ENCODE data around the gene MDC1. TPM values are rescaled to one million over a fixed set of nuclear protein-coding genes. Genes with fewer than 3 reads are reported as not detected.
A peak's percentile ranks its signal among the peaks of the same experiment; 100 is the strongest.

The MDC1 gene
- total and polyA plus RNA-seq, 2 of the 13 experiments (the other 11 are each of a cell fraction or from before 2014, with no cell fraction given): 8.4 to 14.0 TPM

- TF ChIP-seq ELK4 (CRISPR knock-in tag; IDR thresholded peaks at IDR 0.05; ENCODE audit: borderline replicate concordance) (no peak), ZNF839 (CRISPR knock-in tag; IDR thresholded peaks at IDR 0.05; ENCODE audit: borderline replicate concordance) (peak; percentile 37; the same call in 1 of the 2 replicates), GPN1 (CRISPR knock-in tag; IDR thresholded peaks at IDR 0.05; ENCODE audit: borderline replicate concordance) (no peak), DNMT1 (CRISPR knock-in tag; IDR thresholded peaks at IDR 0.05) (no peak), ZFP62 (CRISPR knock-in tag; IDR thresholded peaks at IDR 0.05) (no peak), TCF7 (IDR thresholded peaks at IDR 0.05; ENCODE audit: low read depth) (no peak), ZNF143 (CRISPR knock-in tag; IDR thresholded peaks at IDR 0.05) (no peak), ZNF83 (CRISPR knock-in tag; IDR thresholded peaks at IDR 0.05; ENCODE audit: borderline replicate concordance) (no peak), SOX6 (IDR thresholded peaks at IDR 0.05) (no peak), SOX6 (CRISPR knock-in tag; IDR thresholded peaks at IDR 0.05) (peak; percentile 52; the same call in 1 of the 2 replicates), CHD2 (IDR thresholded peaks at IDR 0.05; ENCODE audit: low read depth, low read length) (no peak), ZNF879 (CRISPR knock-in tag; IDR thresholded peaks at IDR 0.05) (0 out of 2 replicates have a peak, but pooled peaks have one; percentile 79), ZNF543 (CRISPR knock-in tag; IDR thresholded peaks at IDR 0.05) (0 out of 2 replicates have a peak, but pooled peaks have one; percentile 22), SAP130 (CRISPR knock-in tag; IDR thresholded peaks at IDR 0.05; ENCODE audit: low read depth) (no peak; the same call in none of the 2 replicates), GATA4 (IDR thresholded peaks at IDR 0.05; ENCODE audit: borderline replicate concordance, low read depth) (peak; percentile 39; the same call in 1 of the 2 replicates), MIER3 (CRISPR knock-in tag; IDR thresholded peaks at IDR 0.05; ENCODE audit: borderline replicate concordance) (0 out of 2 replicates have a peak, but pooled peaks have one; percentile 18)
- TF ChIP-seq, protein P1, sequence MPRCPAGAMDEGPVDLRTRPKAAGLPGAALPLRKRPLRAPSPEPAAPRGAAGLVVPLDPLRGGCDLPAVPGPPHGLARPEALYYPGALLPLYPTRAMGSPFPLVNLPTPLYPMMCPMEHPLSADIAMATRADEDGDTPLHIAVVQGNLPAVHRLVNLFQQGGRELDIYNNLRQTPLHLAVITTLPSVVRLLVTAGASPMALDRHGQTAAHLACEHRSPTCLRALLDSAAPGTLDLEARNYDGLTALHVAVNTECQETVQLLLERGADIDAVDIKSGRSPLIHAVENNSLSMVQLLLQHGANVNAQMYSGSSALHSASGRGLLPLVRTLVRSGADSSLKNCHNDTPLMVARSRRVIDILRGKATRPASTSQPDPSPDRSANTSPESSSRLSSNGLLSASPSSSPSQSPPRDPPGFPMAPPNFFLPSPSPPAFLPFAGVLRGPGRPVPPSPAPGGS (CRISPR knock-in tag; IDR thresholded peaks at IDR 0.05): 0 out of 2 replicates have a peak, but pooled peaks have one; percentile 37
- TF ChIP-seq, protein P2, sequence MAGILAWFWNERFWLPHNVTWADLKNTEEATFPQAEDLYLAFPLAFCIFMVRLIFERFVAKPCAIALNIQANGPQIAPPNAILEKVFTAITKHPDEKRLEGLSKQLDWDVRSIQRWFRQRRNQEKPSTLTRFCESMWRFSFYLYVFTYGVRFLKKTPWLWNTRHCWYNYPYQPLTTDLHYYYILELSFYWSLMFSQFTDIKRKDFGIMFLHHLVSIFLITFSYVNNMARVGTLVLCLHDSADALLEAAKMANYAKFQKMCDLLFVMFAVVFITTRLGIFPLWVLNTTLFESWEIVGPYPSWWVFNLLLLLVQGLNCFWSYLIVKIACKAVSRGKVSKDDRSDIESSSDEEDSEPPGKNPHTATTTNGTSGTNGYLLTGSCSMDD (CRISPR knock-in tag; IDR thresholded peaks at IDR 0.05): no peak
- TF ChIP-seq, protein P3, sequence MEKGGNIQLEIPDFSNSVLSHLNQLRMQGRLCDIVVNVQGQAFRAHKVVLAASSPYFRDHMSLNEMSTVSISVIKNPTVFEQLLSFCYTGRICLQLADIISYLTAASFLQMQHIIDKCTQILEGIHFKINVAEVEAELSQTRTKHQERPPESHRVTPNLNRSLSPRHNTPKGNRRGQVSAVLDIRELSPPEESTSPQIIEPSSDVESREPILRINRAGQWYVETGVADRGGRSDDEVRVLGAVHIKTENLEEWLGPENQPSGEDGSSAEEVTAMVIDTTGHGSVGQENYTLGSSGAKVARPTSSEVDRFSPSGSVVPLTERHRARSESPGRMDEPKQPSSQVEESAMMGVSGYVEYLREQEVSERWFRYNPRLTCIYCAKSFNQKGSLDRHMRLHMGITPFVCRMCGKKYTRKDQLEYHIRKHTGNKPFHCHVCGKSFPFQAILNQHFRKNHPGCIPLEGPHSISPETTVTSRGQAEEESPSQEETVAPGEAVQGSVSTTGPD (CRISPR knock-in tag; IDR thresholded peaks at IDR 0.05): 0 out of 2 replicates have a peak, but pooled peaks have one; percentile 36
- TF ChIP-seq, protein P4, sequence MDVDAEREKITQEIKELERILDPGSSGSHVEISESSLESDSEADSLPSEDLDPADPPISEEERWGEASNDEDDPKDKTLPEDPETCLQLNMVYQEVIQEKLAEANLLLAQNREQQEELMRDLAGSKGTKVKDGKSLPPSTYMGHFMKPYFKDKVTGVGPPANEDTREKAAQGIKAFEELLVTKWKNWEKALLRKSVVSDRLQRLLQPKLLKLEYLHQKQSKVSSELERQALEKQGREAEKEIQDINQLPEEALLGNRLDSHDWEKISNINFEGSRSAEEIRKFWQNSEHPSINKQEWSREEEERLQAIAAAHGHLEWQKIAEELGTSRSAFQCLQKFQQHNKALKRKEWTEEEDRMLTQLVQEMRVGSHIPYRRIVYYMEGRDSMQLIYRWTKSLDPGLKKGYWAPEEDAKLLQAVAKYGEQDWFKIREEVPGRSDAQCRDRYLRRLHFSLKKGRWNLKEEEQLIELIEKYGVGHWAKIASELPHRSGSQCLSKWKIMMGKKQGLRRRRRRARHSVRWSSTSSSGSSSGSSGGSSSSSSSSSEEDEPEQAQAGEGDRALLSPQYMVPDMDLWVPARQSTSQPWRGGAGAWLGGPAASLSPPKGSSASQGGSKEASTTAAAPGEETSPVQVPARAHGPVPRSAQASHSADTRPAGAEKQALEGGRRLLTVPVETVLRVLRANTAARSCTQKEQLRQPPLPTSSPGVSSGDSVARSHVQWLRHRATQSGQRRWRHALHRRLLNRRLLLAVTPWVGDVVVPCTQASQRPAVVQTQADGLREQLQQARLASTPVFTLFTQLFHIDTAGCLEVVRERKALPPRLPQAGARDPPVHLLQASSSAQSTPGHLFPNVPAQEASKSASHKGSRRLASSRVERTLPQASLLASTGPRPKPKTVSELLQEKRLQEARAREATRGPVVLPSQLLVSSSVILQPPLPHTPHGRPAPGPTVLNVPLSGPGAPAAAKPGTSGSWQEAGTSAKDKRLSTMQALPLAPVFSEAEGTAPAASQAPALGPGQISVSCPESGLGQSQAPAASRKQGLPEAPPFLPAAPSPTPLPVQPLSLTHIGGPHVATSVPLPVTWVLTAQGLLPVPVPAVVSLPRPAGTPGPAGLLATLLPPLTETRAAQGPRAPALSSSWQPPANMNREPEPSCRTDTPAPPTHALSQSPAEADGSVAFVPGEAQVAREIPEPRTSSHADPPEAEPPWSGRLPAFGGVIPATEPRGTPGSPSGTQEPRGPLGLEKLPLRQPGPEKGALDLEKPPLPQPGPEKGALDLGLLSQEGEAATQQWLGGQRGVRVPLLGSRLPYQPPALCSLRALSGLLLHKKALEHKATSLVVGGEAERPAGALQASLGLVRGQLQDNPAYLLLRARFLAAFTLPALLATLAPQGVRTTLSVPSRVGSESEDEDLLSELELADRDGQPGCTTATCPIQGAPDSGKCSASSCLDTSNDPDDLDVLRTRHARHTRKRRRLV (CRISPR knock-in tag; IDR thresholded peaks at IDR 0.05): 0 out of 2 replicates have a peak, but pooled peaks have one; percentile 48
Measured at GRCh38 chr6:30748851-30749540, 31.9 kb upstream of the MDC1 start (continued).

Measured in HepG2 (cell line).